KMS-11 (cell line): ENCODE data around the gene EXOC8.

Source experiments
- H2AFZ ChIP-seq: fragments of 200-600 bp; sonication (generic); 2 replicates; pipeline ENCODE4 v1.6.1; 2016; ENCODE audit warnings: antibody characterized with exemption, mixed run types, low read depth
- H3K27ac ChIP-seq: fragments of 200-600 bp; sonication (generic); 2 replicates; pipeline ENCODE4 v1.6.1; 2016; ENCODE audit warnings: mild to moderate bottlenecking, mixed run types
- H3K27me3 ChIP-seq: fragments of 200-600 bp; sonication (generic); 2 replicates; pipeline ENCODE4 v1.6.1; 2017; ENCODE audit warnings: mild to moderate bottlenecking, low read depth, mixed run types, moderate library complexity; ENCODE audit not compliant: insufficient read depth
- H3K36me3 ChIP-seq: fragments of 200-600 bp; sonication (generic); 2 replicates; pipeline ENCODE4 v1.6.1; 2017; ENCODE audit warnings: mild to moderate bottlenecking, mixed run types; ENCODE audit not compliant: insufficient read depth
- H3K4me1 ChIP-seq: fragments of 200-600 bp; sonication (generic); 2 replicates; pipeline ENCODE4 v1.6.1; 2016; ENCODE audit warnings: mild to moderate bottlenecking, low read depth, mixed run types; ENCODE audit not compliant: poor library complexity, severe bottlenecking
- H3K4me2 ChIP-seq: fragments of 200-600 bp; sonication (generic); 2 replicates; pipeline ENCODE4 v1.7.0; 2016; ENCODE audit warnings: mild to moderate bottlenecking, mixed run types
- H3K4me3 ChIP-seq: fragments of 200-600 bp; sonication (generic); IDR thresholded peaks from 2 replicates; pipeline ENCODE4 v1.6.1; 2017; ENCODE audit warnings: low read depth, low read length, mixed read lengths; ENCODE audit not compliant: insufficient read depth
- H3K79me2 ChIP-seq: fragments of 200-600 bp; sonication (generic); 2 replicates; pipeline ENCODE4 v1.6.1; 2016; ENCODE audit warnings: low read depth, mixed run types; ENCODE audit not compliant: insufficient read depth
- H3K9ac ChIP-seq: fragments of 200-600 bp; sonication (generic); 2 replicates; pipeline ENCODE4 v1.6.1; 2016; ENCODE audit warnings: mild to moderate bottlenecking, mixed run types
- H4K20me1 ChIP-seq: fragments of 200-600 bp; sonication (generic); 2 replicates; pipeline ENCODE4 v1.6.1; 2016; ENCODE audit warnings: mild to moderate bottlenecking, mixed run types; ENCODE audit not compliant: insufficient read depth
- CTCF ChIP-seq: fragments of 200-600 bp; sonication (generic); conservative IDR thresholded peaks from 2 replicates; pipeline ENCODE4 v1.6.1; 2017; ENCODE audit warnings: low read depth, mild to moderate bottlenecking, antibody characterized with exemption, low read length, moderate library complexity, mixed read lengths

Gene EXOC8

GRCh38 chr1:231327617-231328016 lies 10.0 kb downstream of the EXOC8 start:
- Histone ChIP-seq H3K36me3 (no peaks in the 10 kb centered on the region), H3K27me3 (no peaks in the 10 kb centered on the region), H3K4me3 (no peak overlapping the region), H3K4me1 (no peaks in the 10 kb centered on the region), H2AFZ (no peak overlapping the region), H4K20me1 (no peaks in the 10 kb centered on the region), H3K9ac (no peak overlapping the region), H3K4me2 (no peak overlapping the region), H3K27ac (no peak overlapping the region), H3K79me2 (peaks cover 4% of the 10 kb centered on the region; the same call in 1 of the 2 replicates)
- TF ChIP-seq CTCF = no peak

- H3K9ac ChIP-seq = no peak overlapping the region
- H3K27me3 ChIP-seq = no peaks in the 10 kb centered on the region
- no peak overlapping the region for H3K4me2 ChIP-seq
- H3K36me3 ChIP-seq = no peaks in the 10 kb centered on the region
- H3K27ac ChIP-seq = no peak overlapping the region
- no peaks in the 10 kb centered on the region for H3K79me2 ChIP-seq
- no peaks in the 10 kb centered on the region for H3K4me1 ChIP-seq
- H4K20me1 ChIP-seq = no peaks in the 10 kb centered on the region
- H2AFZ ChIP-seq = no peak overlapping the region
- no peak overlapping the region for H3K4me3 ChIP-seq
- TF ChIP-seq CTCF = no peak
Observed at GRCh38 chr1:231326248-231326647, 11.4 kb downstream of the EXOC8 start.

- H3K27ac ChIP-seq = no peak overlapping the region
- no peaks in the 10 kb centered on the region for H3K79me2 ChIP-seq
- no peaks in the 10 kb centered on the region for H3K36me3 ChIP-seq
- no peaks in the 10 kb centered on the region for H4K20me1 ChIP-seq
- no peak overlapping the region for H3K9ac ChIP-seq
- no peak overlapping the region for H2AFZ ChIP-seq
- H3K4me1 ChIP-seq = no peaks in the 10 kb centered on the region
- H3K27me3 ChIP-seq = no peaks in the 10 kb centered on the region
- H3K4me3 ChIP-seq = no peak overlapping the region
- TF ChIP-seq CTCF = no peak
- no peak overlapping the region for H3K4me2 ChIP-seq
Observed at GRCh38 chr1:231324660-231325059, 13.0 kb downstream of the EXOC8 start.

- Histone ChIP-seq H3K79me2 (no peaks in the 10 kb centered on the region), H3K36me3 (no peaks in the 10 kb centered on the region), H3K27me3 (no peaks in the 10 kb centered on the region), H3K4me2 (no peak overlapping the region), H3K4me3 (no peak overlapping the region), H3K4me1 (no peaks in the 10 kb centered on the region), H3K9ac (no peak overlapping the region), H2AFZ (no peak overlapping the region), H3K27ac (no peak overlapping the region), H4K20me1 (no peaks in the 10 kb centered on the region)
- TF ChIP-seq CTCF = peak; percentile 36; the same call in 1 of the 2 replicates
Observed at GRCh38 chr1:231322880-231323530, 14.6 kb downstream of the EXOC8 start.
